HG03060 (cell line): Measurements from ENCODE around the gene MMP24.

Experiments used
- ATAC-seq: cut with Tn5 transposase; IDR thresholded peaks from one replicate; pipeline ENCODE4 v1.9.1; 2021; ENCODE audit warnings: low read depth, moderate number of reproducible peaks; ENCODE audit not compliant: unreplicated experiment

The MMP24 gene

DNA sequence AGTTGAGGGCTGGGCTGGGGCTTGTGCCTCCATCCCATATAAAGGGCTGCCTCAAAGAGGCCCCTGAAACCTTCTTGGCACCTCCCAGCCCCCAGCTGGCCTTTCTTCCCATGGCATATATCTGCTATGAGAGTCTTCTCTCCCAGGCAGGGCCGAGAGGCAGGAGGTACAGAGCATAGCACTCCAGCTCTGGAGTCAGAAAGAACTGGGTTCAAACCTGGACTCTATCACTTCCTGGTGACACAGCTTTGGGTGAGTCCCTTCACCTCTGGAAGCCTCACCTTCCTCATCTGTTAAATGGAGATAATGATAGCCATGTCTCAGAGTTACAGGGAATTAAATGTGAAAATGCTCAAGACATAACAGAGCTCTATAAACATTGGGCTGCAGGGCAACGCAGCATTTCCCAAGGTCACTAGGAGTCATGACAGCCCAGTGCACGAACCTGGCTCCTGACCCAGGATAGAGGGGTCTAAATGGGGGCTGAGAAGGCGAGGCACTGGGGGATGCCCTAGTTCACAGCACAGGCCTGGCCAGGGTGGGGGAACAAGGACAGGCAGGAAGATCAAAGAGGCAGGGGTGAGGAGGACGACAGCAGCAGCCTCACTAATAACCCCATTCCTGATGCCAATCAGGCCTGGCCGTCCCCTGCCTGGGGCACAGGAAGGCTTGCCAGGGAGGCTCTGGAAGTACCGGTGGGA, 63.8 kb downstream of the MMP24 start:
- no peak for ATAC-seq

DNA sequence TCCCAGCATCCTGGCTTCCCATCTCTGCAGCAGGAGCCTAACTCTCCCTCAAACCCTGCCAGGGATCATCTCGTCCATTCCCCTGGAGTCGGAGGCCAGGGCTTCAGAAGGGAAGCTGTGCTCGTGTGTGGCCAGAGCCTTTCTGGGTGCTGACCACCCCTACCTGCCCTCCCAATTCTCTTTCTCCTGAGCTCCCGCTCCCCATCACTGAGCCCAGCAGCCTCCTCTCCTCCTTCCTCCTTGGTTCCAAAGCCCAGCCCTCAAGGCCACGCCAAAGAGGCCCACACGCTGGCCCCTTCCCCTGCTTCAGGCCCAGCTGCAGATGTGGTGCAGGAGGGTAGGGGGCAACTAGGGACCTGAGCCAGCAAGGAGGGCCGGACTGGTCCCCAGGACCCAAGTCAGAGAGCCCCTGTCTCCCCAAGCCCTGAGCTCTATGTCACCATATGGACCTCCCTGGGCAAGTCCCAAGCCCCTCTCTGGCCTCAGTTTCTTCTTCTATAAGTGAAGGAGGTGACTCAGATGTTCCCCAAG, 64.5 kb downstream of the MMP24 start:
- no peak for ATAC-seq

DNA sequence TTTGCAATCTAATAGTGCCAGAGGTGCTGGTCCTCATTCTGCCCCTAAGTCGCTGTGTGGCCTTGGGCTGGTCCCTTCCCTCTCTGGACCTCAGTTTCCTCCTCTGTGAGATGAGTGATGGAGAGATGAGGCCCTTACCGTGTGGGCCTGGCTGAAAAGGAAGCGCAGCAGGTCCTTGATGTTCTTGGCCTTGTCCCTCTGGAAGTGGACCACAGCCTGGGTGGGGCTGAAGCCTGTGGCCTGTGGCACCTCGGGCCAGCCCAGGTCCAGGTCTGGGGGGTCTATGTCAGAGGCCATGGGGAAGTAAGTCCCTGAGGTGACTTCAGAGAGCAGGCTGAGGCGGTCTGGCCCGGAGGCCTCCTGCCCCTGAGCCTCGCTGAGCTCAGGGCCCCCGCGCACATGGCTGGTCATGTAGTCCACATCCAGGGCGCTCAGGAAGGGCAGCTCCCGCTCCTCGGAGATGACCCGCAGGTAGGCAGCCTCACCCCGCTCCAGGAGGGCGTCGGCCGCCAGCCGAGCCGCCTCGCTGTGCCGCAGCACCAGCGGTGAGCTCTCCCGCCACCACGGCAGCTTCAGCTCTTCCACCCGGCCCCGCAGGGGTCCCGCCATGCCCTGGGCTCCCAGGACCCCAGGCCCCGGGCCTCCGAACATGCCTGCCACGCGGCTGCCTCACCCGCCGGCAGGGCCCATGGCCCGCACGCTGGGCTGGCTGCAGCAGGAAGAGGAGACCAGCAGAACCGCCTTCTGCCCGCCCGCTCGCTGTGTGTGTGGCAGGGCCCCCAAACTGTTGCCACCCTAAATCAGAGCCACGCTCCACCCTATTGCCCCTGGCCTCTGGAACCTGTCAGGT, 65.4 kb downstream of the MMP24 start, which contains the start of gene FAM83C:
Gene FAM83C (minus strand): TSS at position 772 of the 850 bp plus-strand sequence. CDS start 121 bp downstream, at position 651.
- ATAC-seq, result no peak

DNA sequence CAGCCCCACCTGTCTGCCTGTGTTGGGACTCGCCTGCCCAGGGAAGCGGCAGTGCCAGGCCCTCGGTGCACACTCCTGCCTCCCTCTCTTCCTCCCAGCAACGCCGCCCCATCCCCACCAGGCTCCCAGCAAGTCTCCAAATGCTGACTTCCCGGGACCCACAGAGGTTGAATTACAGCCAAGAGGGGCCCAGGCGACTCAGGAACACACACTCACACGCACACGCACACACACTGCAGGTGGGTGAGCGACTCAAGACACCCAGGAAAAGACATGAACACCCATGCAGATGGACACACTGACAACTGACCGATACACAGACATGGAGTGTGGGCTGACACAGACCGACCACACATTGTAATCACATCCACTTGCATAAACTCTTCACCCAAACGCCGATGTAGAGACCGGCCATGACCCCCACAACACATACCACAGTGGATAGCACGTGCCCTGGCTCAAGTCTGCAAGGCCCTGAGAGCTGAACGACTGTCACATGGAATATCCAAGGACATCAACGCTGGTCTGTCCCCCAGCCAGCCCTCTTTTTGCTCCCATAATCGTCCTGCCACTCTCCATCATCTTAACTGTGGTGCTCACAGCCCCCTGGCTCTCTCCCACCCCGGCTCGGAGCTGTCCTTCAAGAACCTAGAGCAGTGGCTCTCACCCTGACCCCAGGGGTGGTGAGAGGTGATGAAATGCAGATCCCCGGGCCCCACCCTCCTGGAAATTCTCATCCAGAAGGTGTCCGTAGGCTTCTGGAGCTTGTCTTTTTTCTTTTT, 66.2 kb downstream of the MMP24 start:
- ATAC-seq, result no peak

DNA sequence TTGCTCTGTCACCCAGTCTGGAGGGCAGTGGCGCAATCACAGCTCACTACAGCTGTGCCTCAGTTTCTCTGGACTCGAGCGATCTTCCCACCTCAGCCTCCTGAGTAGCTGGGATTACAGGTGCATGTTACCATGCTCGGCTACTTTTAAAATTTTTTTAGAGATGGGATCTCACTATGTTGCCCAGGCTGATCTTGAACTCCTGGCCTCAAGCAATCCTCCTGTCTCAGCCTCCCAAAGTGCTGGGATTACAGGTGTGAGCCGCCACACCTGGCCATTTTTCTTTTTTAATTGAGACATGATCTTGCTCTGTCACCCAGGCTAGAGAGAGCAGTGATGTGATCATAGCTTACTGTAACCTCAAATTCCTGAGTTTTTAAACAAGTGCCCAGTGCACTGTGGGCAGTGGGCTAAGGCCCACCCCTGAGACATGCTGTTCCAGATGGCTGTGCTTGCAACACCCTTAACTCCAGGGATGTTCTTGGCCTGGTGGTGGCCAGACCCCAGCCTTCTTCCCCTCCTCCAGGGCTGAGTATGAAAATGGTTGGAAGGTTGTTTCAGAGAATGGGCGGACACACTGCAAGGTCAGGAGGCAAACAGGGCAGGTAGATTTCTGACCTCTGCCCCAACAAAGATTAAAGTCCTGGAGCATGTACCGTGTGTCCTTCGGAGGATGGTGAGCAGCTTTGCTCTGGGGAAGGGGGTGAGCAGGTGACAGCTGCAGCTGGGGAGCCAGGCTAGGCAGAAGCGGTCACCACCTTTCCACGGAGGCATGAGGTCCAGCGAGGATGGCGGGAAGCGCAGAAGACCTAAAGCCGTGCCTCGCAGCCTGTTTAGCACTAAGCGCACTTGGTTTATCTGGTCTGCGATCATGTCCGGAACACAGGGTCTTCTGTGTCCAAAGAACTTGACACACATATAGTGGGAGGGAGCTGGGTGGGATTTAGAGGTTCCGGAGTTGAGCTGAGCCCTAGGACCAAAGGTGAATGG, 67.1 kb downstream of the MMP24 start:
- ATAC-seq, result no peak

DNA sequence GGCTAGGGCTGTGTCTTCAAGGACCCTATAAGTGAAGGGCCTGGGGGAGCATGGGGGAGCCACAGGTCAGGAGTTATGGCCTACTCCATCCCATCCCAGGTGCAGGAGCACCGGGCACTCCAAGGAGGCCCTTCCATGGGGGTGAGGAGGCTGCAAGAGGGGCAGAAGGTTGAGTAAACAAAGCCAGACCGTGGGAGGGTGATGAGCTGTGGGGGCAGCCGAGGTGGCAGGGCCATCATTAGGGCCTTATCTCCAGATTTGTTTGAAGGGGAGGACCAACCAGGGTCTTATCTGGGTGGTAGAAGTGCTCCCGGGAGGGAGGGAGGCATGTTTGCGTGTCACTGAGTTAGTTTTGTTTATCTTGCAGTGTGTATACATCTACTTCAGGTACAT, 67.8 kb downstream of the MMP24 start:
- ATAC-seq, result no peak

DNA sequence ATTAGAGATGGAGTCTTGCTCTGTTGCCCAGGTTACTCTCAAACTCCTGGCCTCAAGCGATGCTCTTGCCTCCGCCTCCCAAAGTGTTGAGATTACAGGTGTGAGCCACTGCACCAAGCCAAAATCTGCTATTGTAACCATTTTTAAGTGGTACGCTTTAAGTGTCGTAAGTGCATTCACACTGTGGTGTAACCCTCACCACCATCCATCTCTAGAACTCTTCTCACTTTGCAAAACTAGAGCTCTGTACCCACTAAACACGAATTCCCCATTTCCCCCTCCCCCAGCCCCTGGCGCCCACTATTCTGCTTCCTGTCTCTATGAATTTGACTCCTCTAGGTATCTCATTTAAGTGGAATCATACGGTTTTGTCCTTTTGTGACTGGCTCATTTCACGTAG, 68.6 kb downstream of the MMP24 start:
- ATAC-seq, result no peak

DNA sequence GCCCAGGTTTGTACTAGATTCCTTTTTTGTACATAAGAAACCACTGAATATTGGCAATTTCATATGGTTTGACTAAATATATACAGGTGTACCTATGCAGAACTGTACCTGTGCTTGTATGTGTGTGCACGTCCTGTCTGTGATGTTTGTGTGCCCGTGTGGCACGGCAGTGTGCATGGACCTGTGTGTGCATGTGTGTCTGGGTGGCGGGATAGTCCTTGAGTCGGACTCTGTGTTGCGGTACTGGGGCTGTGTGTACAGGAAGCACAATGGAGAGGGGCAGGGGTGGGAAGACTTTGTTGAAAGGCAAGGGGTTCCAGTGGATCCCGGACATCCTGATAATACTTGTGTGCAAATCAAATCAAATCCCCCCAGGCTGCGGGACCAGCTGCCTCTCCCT, 69.2 kb downstream of the MMP24 start:
- no peak for ATAC-seq

DNA sequence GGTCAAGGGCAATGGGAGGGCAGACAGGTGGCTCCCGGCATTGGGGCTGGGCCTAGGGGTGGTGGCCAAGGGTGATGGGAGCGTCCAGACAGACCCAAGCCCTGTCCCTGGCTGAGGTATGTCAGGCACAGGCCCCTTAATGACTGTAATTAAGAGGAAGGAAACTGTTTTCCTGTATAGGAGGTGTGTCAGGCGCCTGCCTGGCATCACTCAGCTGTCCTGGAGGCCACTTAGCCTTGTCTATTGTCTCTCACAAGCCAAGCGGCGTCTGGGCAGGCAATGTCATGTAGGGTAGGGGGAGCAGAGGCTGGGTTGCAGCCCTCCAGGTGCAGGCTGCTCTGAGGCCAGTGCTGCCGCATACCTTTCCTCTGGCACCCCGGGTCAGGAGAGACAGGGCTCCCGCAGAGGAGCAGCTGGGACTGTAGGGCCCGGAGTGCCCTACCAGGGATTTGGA, 69.6 kb downstream of the MMP24 start:
- ATAC-seq, result no peak

DNA sequence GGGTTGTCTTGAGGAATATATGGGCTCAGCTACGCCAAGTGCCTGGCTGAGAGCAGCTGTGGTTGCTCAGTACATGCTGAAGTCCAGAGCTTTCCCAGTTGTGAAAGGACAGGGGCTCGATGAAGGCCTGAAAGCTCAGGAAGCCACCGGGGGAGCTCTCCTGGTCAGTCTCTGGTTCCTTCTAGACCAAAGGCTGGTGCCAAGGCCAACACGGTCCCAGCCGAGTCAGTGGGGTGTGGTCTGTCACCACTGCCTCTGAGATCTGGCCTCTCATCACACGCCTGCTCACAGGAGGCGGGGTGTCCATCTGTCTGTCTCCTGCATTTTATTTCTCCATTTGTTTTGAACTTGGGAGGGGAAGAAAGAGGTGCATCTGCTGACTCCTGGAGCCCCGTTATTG, 70.7 kb downstream of the MMP24 start:
- ATAC-seq, result no peak

DNA sequence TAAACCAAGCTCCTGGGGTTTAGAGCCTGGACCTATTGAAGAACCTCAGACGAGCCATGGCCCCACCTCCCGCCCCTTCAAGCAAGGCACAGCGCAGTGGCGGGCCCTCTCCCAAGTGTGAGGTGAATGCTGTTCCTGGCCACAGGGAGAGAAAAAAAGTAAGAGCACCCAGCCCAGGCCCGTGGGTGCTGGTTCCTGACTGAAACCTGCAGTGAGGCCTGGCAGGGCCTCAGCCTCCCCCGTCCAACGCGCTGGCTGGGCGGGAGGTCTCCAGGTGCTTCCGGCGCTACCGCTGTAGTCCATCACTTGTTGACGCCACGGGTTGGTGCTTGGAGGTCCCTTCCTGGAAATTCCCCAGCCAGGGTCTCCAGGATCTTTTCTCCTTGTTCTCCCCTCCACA, 71.2 kb downstream of the MMP24 start:
- ATAC-seq, result no peak

DNA sequence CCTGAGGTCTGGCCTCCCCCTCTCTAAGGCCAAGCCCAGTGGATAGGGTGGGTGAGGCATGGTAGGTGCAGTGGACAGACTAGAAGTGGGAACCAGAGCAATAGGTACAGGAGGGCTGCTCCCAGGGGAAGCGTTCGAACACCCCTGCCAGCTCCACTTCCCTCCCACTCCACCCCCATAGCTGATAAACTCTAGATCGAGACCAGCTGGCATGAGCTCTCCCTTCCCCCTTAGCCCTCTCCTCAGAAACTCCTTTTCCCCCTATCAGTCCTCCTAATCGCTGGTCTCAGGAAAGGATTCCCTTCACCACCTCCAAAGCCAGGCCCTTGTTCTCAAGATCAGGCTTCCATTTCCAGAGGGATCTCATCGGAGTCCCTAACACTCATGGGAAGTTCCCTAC, 71.8 kb downstream of the MMP24 start:
- ATAC-seq, result no peak

DNA sequence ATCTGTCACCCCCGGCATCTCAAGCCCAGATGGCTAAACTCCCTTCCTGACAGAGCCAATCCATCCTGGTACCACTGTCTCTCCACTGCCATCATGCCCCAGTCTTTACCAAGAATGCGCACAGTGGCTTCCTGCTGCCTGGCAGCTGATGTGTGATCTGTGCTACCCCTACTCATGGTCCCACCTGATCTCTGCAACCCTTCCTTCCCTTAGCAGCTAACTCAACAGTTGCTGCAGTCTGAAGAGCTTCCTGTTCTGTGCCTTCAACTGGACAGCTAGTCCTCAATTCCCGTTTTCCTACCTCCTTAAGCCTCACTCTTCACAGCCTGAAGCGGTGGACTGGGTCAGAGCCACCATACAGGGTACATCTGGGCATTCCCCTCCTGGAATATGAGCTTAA, 73.3 kb downstream of the MMP24 start:
- no peak for ATAC-seq

DNA sequence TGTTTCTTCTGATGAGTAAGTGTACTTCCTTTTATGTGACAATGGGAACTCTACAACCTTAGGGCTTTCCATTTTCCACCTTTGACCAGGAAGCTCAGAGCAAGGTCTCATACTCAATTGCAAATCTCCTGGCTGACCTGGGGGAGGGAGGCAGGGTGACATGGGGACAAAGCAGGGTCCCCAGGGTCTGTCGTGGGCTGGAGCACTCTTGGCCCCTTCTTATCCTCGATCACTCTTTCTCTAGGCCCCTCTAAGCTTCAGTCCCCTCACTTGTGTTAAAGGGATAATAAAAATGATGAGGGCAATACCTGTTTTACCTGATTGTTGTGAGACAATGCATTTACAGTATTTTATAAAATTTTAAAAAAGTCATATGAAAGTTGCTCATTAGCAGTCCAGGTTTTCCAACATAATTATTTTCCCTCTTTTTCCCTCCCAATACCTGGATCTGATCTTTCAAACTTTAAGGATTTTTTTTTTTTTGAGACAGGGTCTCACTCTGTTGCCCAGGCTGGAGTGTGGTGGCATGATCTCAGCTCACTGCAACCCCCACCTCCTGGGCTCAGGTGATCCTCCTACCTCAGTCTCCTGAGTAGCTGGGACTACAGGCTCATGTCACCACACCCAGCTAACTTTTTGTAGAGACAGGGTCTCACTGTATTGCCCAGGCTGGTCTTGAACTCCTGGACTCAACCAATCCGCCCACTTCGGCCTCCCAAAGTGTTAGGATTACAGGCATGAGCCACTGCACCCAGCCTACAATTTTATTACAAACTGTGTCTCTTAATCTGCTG, 74.2 kb downstream of the MMP24 start:
- no peak for ATAC-seq

DNA sequence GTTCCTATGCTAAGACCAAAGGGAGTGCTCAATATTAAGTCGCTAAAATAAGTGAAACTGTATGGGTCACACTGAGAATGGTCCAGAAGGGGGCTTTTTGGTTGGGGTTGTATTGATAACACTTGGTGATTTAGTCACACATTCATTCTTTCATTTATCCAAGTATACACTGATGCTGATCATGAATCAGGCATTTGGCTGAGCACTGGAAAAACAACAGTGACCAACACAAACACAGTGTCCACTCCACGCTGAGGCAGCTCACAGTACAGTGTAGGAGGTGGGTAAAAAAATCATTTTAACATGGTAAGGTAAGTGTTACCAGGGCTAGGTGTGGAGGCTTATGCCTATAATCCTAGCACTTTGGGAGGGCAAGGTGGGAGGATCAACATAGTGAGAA, 74.9 kb downstream of the MMP24 start:
- no peak for ATAC-seq

DNA sequence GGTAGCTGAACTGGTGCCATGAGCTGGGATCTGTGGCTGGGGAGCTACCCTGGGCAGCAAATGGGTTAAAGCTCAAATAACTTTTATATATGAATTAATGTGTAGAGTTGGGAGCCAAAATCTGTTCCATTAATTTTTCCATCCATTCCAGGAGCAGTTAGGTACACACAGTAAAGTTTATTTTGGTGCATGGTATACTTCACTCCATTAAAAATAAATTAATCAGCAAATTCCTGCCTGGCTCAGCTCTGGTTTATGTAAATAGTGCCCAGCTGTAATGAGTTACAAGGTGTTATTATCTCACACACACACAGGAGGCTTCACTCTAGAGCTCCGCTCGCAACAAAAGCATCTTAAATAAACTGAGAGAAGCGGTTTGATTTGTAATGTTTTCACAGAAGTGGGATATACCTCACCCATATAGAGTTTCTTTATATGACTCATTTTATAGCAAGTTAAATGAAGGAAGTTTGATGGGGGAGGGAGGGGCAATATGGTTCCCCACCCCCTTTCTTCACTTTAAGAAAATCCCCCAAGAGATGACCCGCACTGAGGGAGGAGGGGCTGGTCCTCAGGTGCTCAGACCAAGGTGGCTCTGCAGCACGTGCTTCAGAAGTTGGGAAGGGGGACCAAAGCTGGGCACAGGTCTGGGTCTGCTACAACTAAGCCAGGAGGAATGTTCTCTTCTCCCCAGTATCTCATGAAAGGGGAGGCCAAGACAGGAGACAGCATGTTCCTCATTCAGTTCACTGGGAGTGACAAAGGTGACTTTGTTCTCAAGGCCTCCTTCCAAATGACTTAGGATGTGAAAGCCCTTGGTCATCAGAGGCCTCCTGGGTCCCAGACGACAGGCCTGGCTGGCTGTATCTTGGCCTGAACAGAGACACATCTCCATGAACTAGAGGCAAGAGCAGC, 76.2 kb downstream of the MMP24 start:
- no peak for ATAC-seq

DNA sequence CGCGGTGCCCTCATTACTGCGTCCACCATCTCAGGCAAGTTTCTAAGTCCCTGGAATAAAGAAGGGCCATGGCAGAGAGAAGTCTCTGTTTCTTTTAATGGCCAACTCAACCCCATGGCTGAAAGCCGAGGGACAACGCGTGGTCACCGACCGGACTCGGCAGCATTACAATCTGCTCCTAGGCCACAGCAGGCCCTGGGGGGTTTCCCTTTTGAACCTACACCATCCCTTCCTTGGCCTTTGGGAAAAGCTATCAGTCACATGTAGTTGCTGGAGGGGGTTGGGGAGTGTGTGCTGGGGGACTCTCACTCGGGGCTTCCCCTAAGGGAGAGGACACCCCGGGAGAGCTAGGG, 76.9 kb downstream of the MMP24 start:
- no peak for ATAC-seq
